ENCODE data around the gene FEZF2.

GRCh38 chr3:62323241-62323640, 50.1 kb downstream of the FEZF2 start:
- TF ChIP-seq, protein P1, sequence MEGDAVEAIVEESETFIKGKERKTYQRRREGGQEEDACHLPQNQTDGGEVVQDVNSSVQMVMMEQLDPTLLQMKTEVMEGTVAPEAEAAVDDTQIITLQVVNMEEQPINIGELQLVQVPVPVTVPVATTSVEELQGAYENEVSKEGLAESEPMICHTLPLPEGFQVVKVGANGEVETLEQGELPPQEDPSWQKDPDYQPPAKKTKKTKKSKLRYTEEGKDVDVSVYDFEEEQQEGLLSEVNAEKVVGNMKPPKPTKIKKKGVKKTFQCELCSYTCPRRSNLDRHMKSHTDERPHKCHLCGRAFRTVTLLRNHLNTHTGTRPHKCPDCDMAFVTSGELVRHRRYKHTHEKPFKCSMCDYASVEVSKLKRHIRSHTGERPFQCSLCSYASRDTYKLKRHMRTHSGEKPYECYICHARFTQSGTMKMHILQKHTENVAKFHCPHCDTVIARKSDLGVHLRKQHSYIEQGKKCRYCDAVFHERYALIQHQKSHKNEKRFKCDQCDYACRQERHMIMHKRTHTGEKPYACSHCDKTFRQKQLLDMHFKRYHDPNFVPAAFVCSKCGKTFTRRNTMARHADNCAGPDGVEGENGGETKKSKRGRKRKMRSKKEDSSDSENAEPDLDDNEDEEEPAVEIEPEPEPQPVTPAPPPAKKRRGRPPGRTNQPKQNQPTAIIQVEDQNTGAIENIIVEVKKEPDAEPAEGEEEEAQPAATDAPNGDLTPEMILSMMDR (IDR thresholded peaks at IDR 0.05; ENCODE audit: poor library complexity): no peak
- no peak for TF ChIP-seq EZH2 (IDR thresholded peaks at IDR 0.05; ENCODE audit: borderline replicate concordance)
